ENCODE results near the gene M1AP. TPM values are rescaled to one million over a fixed set of nuclear protein-coding genes. Genes with fewer than 3 reads are reported as not detected.

M1AP gene
- total and polyA plus RNA-seq, 5 donors = 0.07 to 1.1 (median 0.31) TPM; not detected in 1

DNA sequence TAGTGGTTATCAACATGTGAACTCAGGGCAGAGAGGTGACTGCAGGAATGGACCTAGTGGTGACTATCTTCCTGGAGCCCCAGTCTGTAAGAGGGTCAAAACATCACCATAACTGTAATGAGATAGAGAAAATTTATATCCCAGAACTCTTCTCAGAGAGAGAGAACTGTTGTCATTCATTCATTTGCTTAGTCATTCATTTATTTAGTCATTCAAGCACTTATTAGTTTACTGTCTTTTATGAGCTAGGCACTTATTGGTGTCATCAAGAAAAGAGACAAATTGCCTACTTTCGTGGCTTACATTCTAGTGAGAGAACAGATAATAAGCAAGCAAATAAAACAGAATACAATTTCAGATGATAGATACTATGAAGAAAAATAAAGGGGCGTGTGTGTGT, 59.5 kb downstream of the M1AP start:
- no peak for DNase-seq
- no peak overlapping the region for H3K4me3 ChIP-seq (ENCODE audit: low read length)
- no peak overlapping the region for H3K27ac ChIP-seq (ENCODE audit: low read length)
- WGBS = 68% methylated on average over 2 of the region's 2 CpGs
- no peaks in the 10 kb centered on the region for H3K4me1 ChIP-seq (ENCODE audit: control insufficient read depth, insufficient read depth, low read length)
- no peak for ATAC-seq
- H3K27me3 ChIP-seq (ENCODE audit: control insufficient read depth, insufficient read depth) = no peaks in the 10 kb centered on the region
- no peaks in the 10 kb centered on the region for H3K9me3 ChIP-seq (ENCODE audit: control insufficient read depth, low read length)
- intact Hi-C loops (cut with DNase I) = loop anchor here in 2 of 4 donors (2.0 to 10.0 kb wide), 3 partner anchors 54 to 106 kb away; partner anchors contain the start of genes CCDC142 (in 2 of the 2) and TTC31 (in 2 of the 2)

DNA sequence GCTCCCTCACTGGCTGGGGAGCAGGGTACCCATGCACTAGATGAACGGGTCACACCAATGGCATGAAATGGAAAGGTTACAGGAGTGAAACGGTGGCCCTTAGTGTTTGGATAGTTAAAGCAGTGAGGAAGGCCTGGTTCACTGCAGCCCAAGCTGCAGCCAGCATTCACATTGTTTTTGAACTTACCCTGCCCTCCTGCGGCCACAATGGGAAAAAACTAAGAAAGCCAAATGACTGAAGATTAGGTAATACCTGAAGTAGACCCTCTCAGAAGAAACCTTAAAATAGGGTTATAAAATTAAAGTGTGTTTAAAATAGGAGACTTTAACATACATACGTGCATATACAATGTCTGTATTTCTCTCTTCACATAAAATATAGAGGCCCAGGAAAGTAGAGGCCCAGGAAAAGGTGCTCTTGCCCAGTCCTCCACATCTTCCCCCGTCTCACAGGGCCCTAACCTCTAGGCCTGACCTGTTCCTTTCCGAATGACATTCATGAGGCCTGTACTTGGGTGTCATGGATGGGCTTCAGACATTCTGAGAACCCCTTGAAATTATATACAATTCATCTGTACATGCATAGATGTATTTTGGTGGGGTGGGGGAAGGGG, 60.4 kb downstream of the M1AP start:
- Histone ChIP-seq H3K9me3 (ENCODE audit: control insufficient read depth, low read length) (no peaks in the 10 kb centered on the region), H3K27me3 (ENCODE audit: control insufficient read depth, insufficient read depth) (no peaks in the 10 kb centered on the region), H3K27ac (ENCODE audit: low read length) (no peak overlapping the region), H3K4me3 (ENCODE audit: low read length) (no peak overlapping the region), H3K4me1 (ENCODE audit: control insufficient read depth, insufficient read depth, low read length) (no peaks in the 10 kb centered on the region)
- peak; percentile 92 to 93 for ATAC-seq
- 17% methylated on average over 6 of the region's 6 CpGs for WGBS
- intact Hi-C loops (cut with DNase I) = loop anchor here in 2 of 4 donors (2.0 to 10.0 kb wide), 3 partner anchors 53 to 105 kb away; partner anchors contain the start of genes CCDC142 (in 2 of the 2) and TTC31 (in 2 of the 2)
- DNase-seq = peak; percentile 52 to 81 (median 63)

DNA sequence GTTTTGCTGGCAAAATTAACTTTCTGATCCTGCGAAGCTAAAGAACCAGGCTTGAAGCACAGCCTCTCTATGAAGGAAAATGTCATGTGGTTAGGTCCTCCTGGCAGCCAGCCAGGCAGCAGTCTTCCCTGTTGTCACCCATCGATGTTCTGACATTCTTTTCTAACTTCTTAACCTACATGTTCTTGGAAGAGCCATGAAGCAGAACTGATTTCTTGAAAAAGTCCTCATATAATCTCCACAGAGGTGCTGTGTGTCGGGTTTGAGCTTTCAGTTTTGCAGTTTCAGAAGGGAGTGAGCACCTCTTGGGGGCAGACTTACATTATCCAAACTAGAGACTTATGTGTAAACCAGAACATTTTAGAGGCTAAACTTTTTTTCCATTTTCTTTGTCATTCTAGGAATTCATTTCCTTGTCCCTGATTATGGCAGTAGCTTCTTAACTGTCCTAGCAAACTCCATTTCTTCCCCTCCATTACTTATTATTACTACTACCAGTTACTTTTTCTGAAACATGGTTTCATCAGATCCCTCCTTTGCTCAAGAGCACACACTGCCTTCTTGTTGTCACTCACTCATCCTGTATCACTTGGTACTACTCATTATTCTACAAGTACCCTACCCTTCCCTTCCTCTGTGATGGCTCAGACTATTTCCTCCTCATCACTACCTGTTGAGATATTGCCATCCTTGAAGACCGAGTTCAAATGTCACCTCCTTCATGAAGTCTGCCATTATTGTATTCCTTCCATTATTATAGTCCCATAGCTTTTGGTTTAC, 62.5 kb downstream of the M1AP start:
- intact Hi-C loops (cut with DNase I) = loop anchor here in 3 of 4 donors (2.0 to 10.0 kb wide), 3 partner anchors 51 to 103 kb away; partner anchors contain the start of genes CCDC142 (in 2 of the 3) and TTC31 (in 2 of the 3)
- Histone ChIP-seq H3K4me1 (ENCODE audit: control insufficient read depth, insufficient read depth, low read length) (no peaks in the 10 kb centered on the region), H3K4me3 (ENCODE audit: low read length) (no peak overlapping the region), H3K9me3 (ENCODE audit: control insufficient read depth, low read length) (no peaks in the 10 kb centered on the region), H3K27ac (ENCODE audit: low read length) (no peak overlapping the region), H3K27me3 (ENCODE audit: control insufficient read depth, insufficient read depth) (no peaks in the 10 kb centered on the region)
- ATAC-seq = no peak
- peak in 2 of 3 donors; percentile 55 to 79 for DNase-seq
- 50% methylated on average over 4 of the region's 4 CpGs for WGBS

DNA sequence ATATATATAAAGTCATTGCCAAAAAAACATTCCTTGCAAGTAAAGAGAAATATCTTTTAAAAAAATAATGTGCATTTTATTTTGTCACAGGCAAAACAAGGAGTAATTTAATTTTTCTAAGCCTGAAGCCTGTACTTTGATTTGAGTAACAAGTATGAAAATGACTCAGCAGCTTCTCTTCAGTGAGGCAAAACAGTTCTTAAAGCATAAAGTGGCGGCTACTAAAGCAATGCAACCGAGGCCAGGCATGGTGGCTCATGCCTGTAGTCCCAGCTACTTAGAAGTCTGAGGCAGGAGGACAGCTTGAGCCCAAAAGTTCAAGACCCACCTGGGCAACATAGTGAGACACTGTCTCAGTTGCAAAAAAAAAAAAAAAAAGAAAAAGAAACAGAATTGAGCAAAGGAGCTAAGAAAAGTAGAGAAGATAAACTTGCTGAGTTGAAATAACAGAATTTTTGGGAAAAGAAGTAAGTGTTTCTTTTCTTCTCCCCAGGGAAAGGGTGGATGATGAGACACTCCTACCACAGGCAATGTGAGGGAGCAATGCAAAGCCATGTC, 64.0 kb downstream of the M1AP start:
- 52% methylated on average over 2 of the region's 2 CpGs for WGBS
- intact Hi-C loops (cut with DNase I) = loop anchor here in 2 of 4 donors (2.0 to 10.0 kb wide), 2 partner anchors 49 to 101 kb away; partner anchors contain the start of genes CCDC142 (in 1 of the 2) and TTC31 (in 1 of the 2)
- no peak overlapping the region for H3K4me3 ChIP-seq (ENCODE audit: low read length)
- no peaks in the 10 kb centered on the region for H3K27me3 ChIP-seq (ENCODE audit: control insufficient read depth, insufficient read depth)
- H3K9me3 ChIP-seq (ENCODE audit: control insufficient read depth, low read length) = no peaks in the 10 kb centered on the region
- ATAC-seq (no peak), DNase-seq (no peak)
- no peaks in the 10 kb centered on the region for H3K4me1 ChIP-seq (ENCODE audit: control insufficient read depth, insufficient read depth, low read length)
- no peak overlapping the region for H3K27ac ChIP-seq (ENCODE audit: low read length)

DNA sequence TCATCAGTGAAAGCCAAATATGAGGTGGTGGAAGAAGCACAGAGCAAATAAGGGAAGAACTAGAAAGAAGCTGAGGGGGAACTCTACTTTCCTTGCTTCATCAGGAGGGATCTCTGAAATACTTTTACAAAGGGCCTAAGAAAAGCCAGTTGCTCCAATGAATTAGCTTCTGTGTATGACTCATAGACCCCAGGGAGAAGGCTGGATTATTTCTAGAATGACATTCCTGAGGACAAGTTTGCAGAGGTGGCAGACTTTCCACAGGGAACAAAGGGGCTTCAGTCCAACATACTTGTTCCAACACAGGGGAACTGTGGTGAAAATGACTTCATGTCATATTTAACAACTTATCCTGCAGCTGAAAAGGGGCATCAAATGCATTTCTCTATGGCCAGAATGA, 64.6 kb downstream of the M1AP start:
- Histone ChIP-seq H3K27me3 (ENCODE audit: control insufficient read depth, insufficient read depth) (no peaks in the 10 kb centered on the region), H3K27ac (ENCODE audit: low read length) (no peak overlapping the region), H3K9me3 (ENCODE audit: control insufficient read depth, low read length) (no peaks in the 10 kb centered on the region), H3K4me3 (ENCODE audit: low read length) (no peak overlapping the region), H3K4me1 (ENCODE audit: control insufficient read depth, insufficient read depth, low read length) (no peaks in the 10 kb centered on the region)
- DNase-seq = no peak
- ATAC-seq = peak; percentile 32 to 52
- intact Hi-C loops (cut with DNase I) = loop anchor here in 1 of 4 donors (10.0 kb wide), 1 partner anchor 49 kb away; no protein-coding TSS in a partner anchor

DNA sequence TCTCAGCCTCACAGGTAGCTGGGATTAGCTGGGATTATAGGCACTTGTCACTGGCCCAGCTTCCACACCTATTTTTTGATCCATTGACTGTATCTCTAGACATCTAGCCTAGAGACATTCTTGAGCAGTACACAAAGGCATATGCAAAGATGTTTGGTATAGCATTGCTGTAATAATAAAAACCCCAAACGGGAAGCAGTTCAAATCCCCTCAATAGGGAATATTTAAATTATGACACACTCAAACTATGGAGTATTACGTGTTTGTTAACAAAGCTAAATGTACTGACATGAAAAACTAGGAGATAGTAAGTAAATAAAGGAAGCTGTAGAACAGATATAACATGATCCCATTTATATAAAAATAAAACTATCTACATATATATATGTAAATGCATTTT, 65.9 kb downstream of the M1AP start:
- no peaks in the 10 kb centered on the region for H3K9me3 ChIP-seq (ENCODE audit: control insufficient read depth, low read length)
- intact Hi-C loops (cut with DNase I) = loop anchor here in 1 of 4 donors (10.0 kb wide), 1 partner anchor 47 kb away; no protein-coding TSS in a partner anchor
- H3K4me1 ChIP-seq (ENCODE audit: control insufficient read depth, insufficient read depth, low read length) = no peaks in the 10 kb centered on the region
- WGBS = 75% methylated on average over 2 of the region's 2 CpGs
- ATAC-seq (no peak), DNase-seq (no peak)
- H3K27ac ChIP-seq (ENCODE audit: low read length) = no peak overlapping the region
- H3K27me3 ChIP-seq (ENCODE audit: control insufficient read depth, insufficient read depth) = no peaks in the 10 kb centered on the region
- H3K4me3 ChIP-seq (ENCODE audit: low read length) = no peak overlapping the region

DNA sequence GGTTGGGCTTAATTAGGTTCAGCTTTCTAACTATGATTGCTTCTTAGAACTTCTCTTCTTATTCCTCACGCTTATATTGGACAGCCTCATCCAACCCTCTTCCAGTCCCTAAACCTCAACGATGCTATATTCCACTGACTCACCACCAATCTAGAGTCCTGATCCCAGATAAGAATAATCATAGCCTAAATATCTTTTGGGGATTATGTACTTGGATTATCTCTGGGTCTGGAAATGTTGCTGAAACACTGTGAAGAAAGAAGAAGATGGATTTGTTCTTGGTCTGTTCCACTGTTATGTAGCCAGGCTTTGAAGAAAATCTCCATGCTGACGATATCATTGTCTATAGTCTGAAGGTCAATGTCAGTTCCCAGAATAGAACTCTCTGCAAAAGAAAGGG, 66.7 kb downstream of the M1AP start:
- ATAC-seq (no peak), DNase-seq (no peak)
- intact Hi-C loops (cut with DNase I) = loop anchor here in 1 of 4 donors (10.0 kb wide), 1 partner anchor 47 kb away; no protein-coding TSS in a partner anchor
- H3K27me3 ChIP-seq (ENCODE audit: control insufficient read depth, insufficient read depth) = no peaks in the 10 kb centered on the region
- WGBS = 72% methylated on average over 3 of the region's 3 CpGs
- no peaks in the 10 kb centered on the region for H3K9me3 ChIP-seq (ENCODE audit: control insufficient read depth, low read length)
- H3K4me1 ChIP-seq (ENCODE audit: control insufficient read depth, insufficient read depth, low read length) = no peaks in the 10 kb centered on the region
- H3K4me3 ChIP-seq (ENCODE audit: low read length) = no peak overlapping the region
- H3K27ac ChIP-seq (ENCODE audit: low read length) = no peak overlapping the region

DNA sequence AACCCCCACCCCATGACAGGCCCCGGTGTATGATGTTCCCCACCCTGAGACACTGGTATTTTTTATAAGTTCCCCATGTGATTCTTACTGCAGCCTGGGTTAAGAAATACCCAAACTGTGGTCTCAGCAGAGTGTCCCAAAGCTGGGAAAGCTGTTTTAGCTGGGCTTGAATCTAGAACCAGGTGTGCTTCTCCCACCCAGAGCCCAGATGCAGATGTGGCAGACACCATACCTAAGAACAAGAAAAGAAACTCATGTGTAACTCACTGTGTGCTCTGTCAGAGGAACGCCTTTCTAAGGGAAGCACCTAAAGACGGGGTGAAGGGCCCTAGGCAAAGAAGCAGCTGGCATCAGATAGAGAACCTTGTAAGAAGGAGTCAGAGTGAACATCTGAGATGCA, 69.7 kb downstream of the M1AP start:
- Histone ChIP-seq H3K4me3 (ENCODE audit: low read length) (no peak overlapping the region), H3K9me3 (ENCODE audit: control insufficient read depth, low read length) (no peaks in the 10 kb centered on the region), H3K4me1 (ENCODE audit: control insufficient read depth, insufficient read depth, low read length) (no peaks in the 10 kb centered on the region), H3K27me3 (ENCODE audit: control insufficient read depth, insufficient read depth) (no peaks in the 10 kb centered on the region), H3K27ac (ENCODE audit: low read length) (no peak overlapping the region)
- 82% methylated on average over 3 of the region's 3 CpGs for WGBS
- DNase-seq (no peak), ATAC-seq (no peak)
- intact Hi-C loops (cut with DNase I) = no loop called here

DNA sequence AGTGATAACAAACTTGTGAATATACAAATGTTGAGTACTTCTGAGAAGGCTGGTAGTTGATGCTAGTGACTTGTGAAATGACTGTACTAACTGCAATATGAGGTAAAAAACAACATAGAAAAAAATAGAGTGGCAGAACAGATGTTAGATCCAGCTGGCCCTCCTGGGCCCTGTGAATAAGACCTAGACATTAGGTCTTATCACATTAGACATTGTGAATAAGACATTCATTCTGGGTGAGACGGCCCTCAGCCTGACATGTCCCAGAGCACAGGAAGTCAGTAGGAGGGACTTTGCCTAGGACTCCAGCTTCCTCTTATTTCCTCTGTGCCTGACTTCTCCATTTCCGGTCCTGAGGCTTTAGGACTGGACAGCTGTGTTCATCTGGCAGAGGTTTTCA, 70.7 kb downstream of the M1AP start:
- Histone ChIP-seq H3K4me3 (ENCODE audit: low read length) (no peak overlapping the region), H3K27ac (ENCODE audit: low read length) (no peak overlapping the region), H3K9me3 (ENCODE audit: control insufficient read depth, low read length) (no peaks in the 10 kb centered on the region), H3K27me3 (ENCODE audit: control insufficient read depth, insufficient read depth) (no peaks in the 10 kb centered on the region), H3K4me1 (ENCODE audit: control insufficient read depth, insufficient read depth, low read length) (no peaks in the 10 kb centered on the region)
- 15% methylated on average over 2 of the region's 2 CpGs for WGBS
- ATAC-seq (peak; percentile 80 to 84), DNase-seq (peak in 2 of 3 donors; percentile 34 to 49)
- intact Hi-C loops (cut with DNase I) = no loop called here

DNA sequence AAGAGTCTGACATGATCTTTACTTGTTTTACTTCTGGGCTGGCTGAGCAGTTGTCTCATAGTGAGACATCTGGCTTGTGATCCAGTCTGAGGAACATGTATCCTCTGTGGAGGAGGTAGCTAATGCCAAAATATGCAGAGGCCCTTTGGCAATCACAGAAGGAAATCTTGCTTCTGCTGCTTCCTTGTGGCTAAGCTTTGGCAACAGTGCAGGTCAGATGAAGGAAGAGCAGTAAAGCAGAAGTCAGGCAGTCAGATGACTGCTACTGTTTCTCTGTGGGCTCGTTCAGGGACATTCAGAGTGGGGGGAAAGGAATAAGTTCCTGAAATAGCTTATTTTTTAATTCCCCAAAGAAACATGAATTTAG, 71.3 kb downstream of the M1AP start:
- intact Hi-C loops (cut with DNase I) = no loop called here
- H3K4me3 ChIP-seq (ENCODE audit: low read length) = no peak overlapping the region
- ATAC-seq (peak; percentile 79), DNase-seq (no peak)
- WGBS = 16% methylated on average over 1 of the region's 1 CpG
- no peaks in the 10 kb centered on the region for H3K4me1 ChIP-seq (ENCODE audit: control insufficient read depth, insufficient read depth, low read length)
- H3K27me3 ChIP-seq (ENCODE audit: control insufficient read depth, insufficient read depth) = no peaks in the 10 kb centered on the region
- no peak overlapping the region for H3K27ac ChIP-seq (ENCODE audit: low read length)
- no peaks in the 10 kb centered on the region for H3K9me3 ChIP-seq (ENCODE audit: control insufficient read depth, low read length)
